ENCODE measurements around the gene TSFM.

TSFM gene

GRCh38 chr12:57777367-57777766, 5.2 kb upstream of the TSFM start:
- H3K36me3 ChIP-seq (ENCODE audit: control insufficient read depth, insufficient read depth, low read length) = no peaks in the 10 kb centered on the region
- no peak overlapping the region for H2BK15ac ChIP-seq (replicated peaks; ENCODE audit: low read depth)
- H3K27me3 ChIP-seq (ENCODE audit: insufficient read depth, low read length, poor library complexity) = no peaks in the 10 kb centered on the region
- H3K4me2 ChIP-seq (ENCODE audit: low read length) = no peak overlapping the region
- H3K4me3 ChIP-seq (ENCODE audit: low read length) = no peak overlapping the region
- WGBS (ENCODE audit: extremely low coverage, insufficient coverage, low lambda C conversion rate) = no CpG with 5 or more reads among the region's 7 CpGs
- no peaks in the 10 kb centered on the region for H3K79me2 ChIP-seq (ENCODE audit: control insufficient read depth, insufficient read depth, low read length)
- no peak overlapping the region for H3K4ac ChIP-seq (ENCODE audit: low read depth, low read length)
- H3K23ac ChIP-seq (ENCODE audit: low read length) = no peak overlapping the region
- H4K5ac ChIP-seq (ENCODE audit: low read length) = no peak overlapping the region
- H2AK5ac ChIP-seq (ENCODE audit: low read length) = no peak overlapping the region
- H2BK120ac ChIP-seq (ENCODE audit: low read depth, low read length) = no peak overlapping the region
- H3K56ac ChIP-seq (ENCODE audit: low read length) = no peak overlapping the region
- no peak for DNase-seq
- H2BK5ac ChIP-seq (ENCODE audit: low read length) = no peak overlapping the region
- no peaks in the 10 kb centered on the region for H3K4me1 ChIP-seq (ENCODE audit: control insufficient read depth, low read depth, low read length)
- H3K27ac ChIP-seq (ENCODE audit: low read depth, low read length) = no peak overlapping the region
- no peak overlapping the region for H3K9ac ChIP-seq (ENCODE audit: low read length)
- no peaks in the 10 kb centered on the region for H3K79me1 ChIP-seq (ENCODE audit: low read length)
- H3K18ac ChIP-seq (ENCODE audit: low read length) = no peak overlapping the region
- H4K8ac ChIP-seq (ENCODE audit: low read depth, low read length) = no peak overlapping the region

GRCh38 chr12:57777911-57778310, 4.7 kb upstream of the TSFM start:
- Histone ChIP-seq H3K79me1 (ENCODE audit: low read length) (peaks cover 1% of the 10 kb centered on the region), H3K27me3 (ENCODE audit: insufficient read depth, low read length, poor library complexity) (no peaks in the 10 kb centered on the region), H2AK5ac (ENCODE audit: low read length) (no peak overlapping the region), H3K18ac (ENCODE audit: low read length) (no peak overlapping the region), H2BK15ac (replicated peaks; ENCODE audit: low read depth) (no peak overlapping the region), H3K9ac (ENCODE audit: low read length) (no peak overlapping the region), H2BK120ac (ENCODE audit: low read depth, low read length) (no peak overlapping the region), H4K5ac (ENCODE audit: low read length) (no peak overlapping the region), H3K4ac (ENCODE audit: low read depth, low read length) (no peak overlapping the region), H2BK5ac (ENCODE audit: low read length) (no peak overlapping the region), H3K4me3 (ENCODE audit: low read length) (no peak overlapping the region), H3K4me2 (ENCODE audit: low read length) (no peak overlapping the region), H4K8ac (ENCODE audit: low read depth, low read length) (no peak overlapping the region), H3K79me2 (ENCODE audit: control insufficient read depth, insufficient read depth, low read length) (peaks cover 3% of the 10 kb centered on the region), H3K36me3 (ENCODE audit: control insufficient read depth, insufficient read depth, low read length) (no peaks in the 10 kb centered on the region), H3K4me1 (ENCODE audit: control insufficient read depth, low read depth, low read length) (no peaks in the 10 kb centered on the region), H3K27ac (ENCODE audit: low read depth, low read length) (no peak overlapping the region), H3K23ac (ENCODE audit: low read length) (no peak overlapping the region), H3K56ac (ENCODE audit: low read length) (no peak overlapping the region)
- WGBS (ENCODE audit: extremely low coverage, insufficient coverage, low lambda C conversion rate) = no CpG with 5 or more reads among the region's 7 CpGs
- DNase-seq = no peak

GRCh38 chr12:57779736-57780135, 2.9 kb upstream of the TSFM start:
- Histone ChIP-seq H3K79me1 (ENCODE audit: low read length) (peaks cover 5% of the 10 kb centered on the region), H3K4me1 (ENCODE audit: control insufficient read depth, low read depth, low read length) (no peaks in the 10 kb centered on the region), H3K79me2 (ENCODE audit: control insufficient read depth, insufficient read depth, low read length) (peaks cover 8% of the 10 kb centered on the region)

GRCh38 chr12:57780284-57780897, 2.2 kb upstream of the TSFM start:
- H3K56ac ChIP-seq (ENCODE audit: low read length) = no peak overlapping the region
- H3K4me1 ChIP-seq (ENCODE audit: control insufficient read depth, low read depth, low read length) = no peaks in the 10 kb centered on the region
- no peak overlapping the region for H4K5ac ChIP-seq (ENCODE audit: low read length)
- no peaks in the 10 kb centered on the region for H3K27me3 ChIP-seq (ENCODE audit: insufficient read depth, low read length, poor library complexity)
- H3K4ac ChIP-seq (ENCODE audit: low read depth, low read length) = no peak overlapping the region
- H3K79me1 ChIP-seq (ENCODE audit: low read length) = peaks cover 5% of the 10 kb centered on the region
- no peak overlapping the region for H2BK120ac ChIP-seq (ENCODE audit: low read depth, low read length)
- no peaks in the 10 kb centered on the region for H3K36me3 ChIP-seq (ENCODE audit: control insufficient read depth, insufficient read depth, low read length)
- H3K23ac ChIP-seq (ENCODE audit: low read length) = no peak overlapping the region
- no peak for DNase-seq
- no peak overlapping the region for H3K27ac ChIP-seq (ENCODE audit: low read depth, low read length)
- no peak overlapping the region for H3K4me3 ChIP-seq (ENCODE audit: low read length)
- no peak overlapping the region for H3K4me2 ChIP-seq (ENCODE audit: low read length)
- no peak overlapping the region for H3K9ac ChIP-seq (ENCODE audit: low read length)
- no peak overlapping the region for H2AK5ac ChIP-seq (ENCODE audit: low read length)
- WGBS (ENCODE audit: extremely low coverage, insufficient coverage, low lambda C conversion rate) = no CpG with 5 or more reads among the region's 4 CpGs
- H3K18ac ChIP-seq (ENCODE audit: low read length) = no peak overlapping the region
- no peak overlapping the region for H2BK5ac ChIP-seq (ENCODE audit: low read length)
- no peak overlapping the region for H2BK15ac ChIP-seq (replicated peaks; ENCODE audit: low read depth)
- no peak overlapping the region for H4K8ac ChIP-seq (ENCODE audit: low read depth, low read length)
- H3K79me2 ChIP-seq (ENCODE audit: control insufficient read depth, insufficient read depth, low read length) = peaks cover 8% of the 10 kb centered on the region

More at GRCh38 chr12:57779736-57780135, 2.9 kb upstream of the TSFM start:
- Histone ChIP-seq H4K8ac (ENCODE audit: low read depth, low read length) (no peak overlapping the region), H3K27me3 (ENCODE audit: insufficient read depth, low read length, poor library complexity) (no peaks in the 10 kb centered on the region), H2BK120ac (ENCODE audit: low read depth, low read length) (no peak overlapping the region), H3K27ac (ENCODE audit: low read depth, low read length) (no peak overlapping the region), H3K9ac (ENCODE audit: low read length) (no peak overlapping the region), H3K4ac (ENCODE audit: low read depth, low read length) (no peak overlapping the region), H2AK5ac (ENCODE audit: low read length) (no peak overlapping the region), H3K36me3 (ENCODE audit: control insufficient read depth, insufficient read depth, low read length) (no peaks in the 10 kb centered on the region), H2BK15ac (replicated peaks; ENCODE audit: low read depth) (no peak overlapping the region), H3K56ac (ENCODE audit: low read length) (no peak overlapping the region), H3K18ac (ENCODE audit: low read length) (no peak overlapping the region), H3K4me2 (ENCODE audit: low read length) (no peak overlapping the region), H2BK5ac (ENCODE audit: low read length) (no peak overlapping the region), H3K4me3 (ENCODE audit: low read length) (no peak overlapping the region), H4K5ac (ENCODE audit: low read length) (no peak overlapping the region), H3K23ac (ENCODE audit: low read length) (no peak overlapping the region)
- WGBS (ENCODE audit: extremely low coverage, insufficient coverage, low lambda C conversion rate) = no CpG with 5 or more reads among the region's 1 CpG
- DNase-seq = no peak

GRCh38 chr12:57781244-57781643, 1.3 kb upstream of the TSFM start:
- peaks cover 2% of the 10 kb centered on the region for H3K36me3 ChIP-seq (ENCODE audit: control insufficient read depth, insufficient read depth, low read length)
- no peak overlapping the region for H3K9ac ChIP-seq (ENCODE audit: low read length)
- H3K27ac ChIP-seq (ENCODE audit: low read depth, low read length) = no peak overlapping the region
- WGBS (ENCODE audit: extremely low coverage, insufficient coverage, low lambda C conversion rate) = no CpG with 5 or more reads among the region's 3 CpGs
- no peak overlapping the region for H3K4me3 ChIP-seq (ENCODE audit: low read length)
- no peak for DNase-seq
- no peak overlapping the region for H3K18ac ChIP-seq (ENCODE audit: low read length)
- H3K4ac ChIP-seq (ENCODE audit: low read depth, low read length) = no peak overlapping the region
- H4K5ac ChIP-seq (ENCODE audit: low read length) = no peak overlapping the region
- no peak overlapping the region for H3K4me2 ChIP-seq (ENCODE audit: low read length)
- H3K56ac ChIP-seq (ENCODE audit: low read length) = no peak overlapping the region
- H2BK15ac ChIP-seq (replicated peaks; ENCODE audit: low read depth) = no peak overlapping the region
- no peak overlapping the region for H2BK5ac ChIP-seq (ENCODE audit: low read length)
- peaks cover 5% of the 10 kb centered on the region for H3K79me1 ChIP-seq (ENCODE audit: low read length)
- peaks cover 8% of the 10 kb centered on the region for H3K79me2 ChIP-seq (ENCODE audit: control insufficient read depth, insufficient read depth, low read length)
- no peak overlapping the region for H2AK5ac ChIP-seq (ENCODE audit: low read length)
- no peaks in the 10 kb centered on the region for H3K27me3 ChIP-seq (ENCODE audit: insufficient read depth, low read length, poor library complexity)
- no peak overlapping the region for H4K8ac ChIP-seq (ENCODE audit: low read depth, low read length)
- H2BK120ac ChIP-seq (ENCODE audit: low read depth, low read length) = no peak overlapping the region
- H3K4me1 ChIP-seq (ENCODE audit: control insufficient read depth, low read depth, low read length) = no peaks in the 10 kb centered on the region
- no peak overlapping the region for H3K23ac ChIP-seq (ENCODE audit: low read length)

- Histone ChIP-seq H4K8ac (ENCODE audit: low read depth, low read length) (no peak overlapping the region), H3K79me2 (ENCODE audit: control insufficient read depth, insufficient read depth, low read length) (peaks cover 8% of the 10 kb centered on the region), H3K56ac (ENCODE audit: low read length) (no peak overlapping the region), H2BK15ac (replicated peaks; ENCODE audit: low read depth) (no peak overlapping the region), H4K5ac (ENCODE audit: low read length) (no peak overlapping the region), H3K79me1 (ENCODE audit: low read length) (peaks cover 5% of the 10 kb centered on the region), H3K27me3 (ENCODE audit: insufficient read depth, low read length, poor library complexity) (no peaks in the 10 kb centered on the region), H3K18ac (ENCODE audit: low read length) (no peak overlapping the region), H3K4ac (ENCODE audit: low read depth, low read length) (no peak overlapping the region), H3K4me1 (ENCODE audit: control insufficient read depth, low read depth, low read length) (no peaks in the 10 kb centered on the region), H3K36me3 (ENCODE audit: control insufficient read depth, insufficient read depth, low read length) (peaks cover 4% of the 10 kb centered on the region), H2AK5ac (ENCODE audit: low read length) (no peak overlapping the region), H3K9ac (ENCODE audit: low read length) (no peak overlapping the region), H3K27ac (ENCODE audit: low read depth, low read length) (no peak overlapping the region), H3K4me3 (ENCODE audit: low read length) (no peak overlapping the region), H2BK5ac (ENCODE audit: low read length) (no peak overlapping the region), H3K23ac (ENCODE audit: low read length) (no peak overlapping the region), H3K4me2 (ENCODE audit: low read length) (no peak overlapping the region), H2BK120ac (ENCODE audit: low read depth, low read length) (no peak overlapping the region)
- no CpG with 5 or more reads among the region's 2 CpGs for WGBS (ENCODE audit: extremely low coverage, insufficient coverage, low lambda C conversion rate)
- DNase-seq = no peak
Observed at GRCh38 chr12:57781801-57782200, 786 bp upstream of the TSFM start.
